Aorta (tissue), 5 donors: ENCODE measurements around the gene SCN8A. TPM values are rescaled to one million over a fixed set of nuclear protein-coding genes. Genes with fewer than 3 reads are reported as not detected.

Source experiments
- ATAC-seq: fragments of 200-7000 bp; cut with Tn5 transposase; one replicate; pipeline ENCODE4 v1.9.1; 2022; ENCODE audit warnings: moderate library complexity; ENCODE audit not compliant: low FRiP score
- DNase-seq, 2 donors: peaks; one replicate each; pipeline ENCODE4 v3.0.0-alpha.2; 2020
- H3K27ac ChIP-seq, 2 donors: one replicate each; pipeline ENCODE4 v1.5.1; 2013; ENCODE audit warnings: low read length in 2 of 2, mild to moderate bottlenecking in 2 of 2, moderate library complexity in 2 of 2, control low read depth in 1 of 2, inconsistent platforms in 1 of 2, low read depth in 1 of 2
- H3K27me3 ChIP-seq, 2 donors: one replicate each; pipeline ENCODE4 v1.6.1; 2013; ENCODE audit warnings: control low read depth in 1 of 2, low read length in 1 of 2, mild to moderate bottlenecking in 1 of 2, moderate library complexity in 1 of 2; ENCODE audit not compliant: insufficient read depth in 2 of 2, control insufficient read depth in 1 of 2
- H3K36me3 ChIP-seq, 2 donors: one replicate each; pipeline ENCODE4 v1.6.1; 2013; ENCODE audit warnings: control low read depth in 1 of 2, low read length in 1 of 2, mild to moderate bottlenecking in 1 of 2; ENCODE audit not compliant: insufficient read depth in 2 of 2, control insufficient read depth in 1 of 2
- H3K4me1 ChIP-seq, 2 donors: one replicate each; pipeline ENCODE4 v1.6.1; 2013; ENCODE audit warnings: low read length in 2 of 2, control low read depth in 1 of 2, mild to moderate bottlenecking in 1 of 2, moderate library complexity in 1 of 2; ENCODE audit not compliant: insufficient read depth in 2 of 2, control insufficient read depth in 1 of 2
- H3K4me3 ChIP-seq, 2 donors: one replicate each; pipeline ENCODE4 v1.5.1; 2013; ENCODE audit warnings: low read length in 2 of 2, control low read depth in 1 of 2, mild to moderate bottlenecking in 1 of 2
- H3K9me3 ChIP-seq: one replicate; pipeline ENCODE4 v1.6.1; 2013; ENCODE audit warnings: mild to moderate bottlenecking, low read length; ENCODE audit not compliant: control insufficient read depth
- WGBS, 2 donors: extraction: QIAGEN DNeasy Blood & Tissue Kit; methylation state at CpG; one replicate each; pipeline ENCODE4 v1.1.7; 2013; 5-methylcytosine and 5-hydroxymethylcytosine counted together
- intact Hi-C, 2 donors: fragments of 100-400 bp; cut with DNase I; formaldehyde crosslinking; loops; one replicate each; pipeline versions ENCODE4 v1.14.2 to v1.15.0; 2022
- polyA plus RNA-seq, 2 donors: library from polyadenylated mRNA; stranded (reverse); fragments of 200-250 nt; gene quantifications; one replicate each; pipeline ENCODE4 v1.2.3, GENCODE V29; 2013
- total RNA-seq, 2 donors: library from RNA; stranded (reverse); fragmentation: NEBNext Ultra II Directional; extraction: Animal tissue kit (Norgen Biotek cat#: 25700); gene quantifications; one replicate each; pipeline ENCODE4 v1.2.1, GENCODE V29; 2021
- donor health status: healthy with polysubstance abuse.
- donor health status: Bipolar disorder and iron deficiency.
- donor health status: DM: no; HTN: no; CAD: no.
- donor health status: DM: no; HTN: no; CAD: no.
- donor health status: DM: yes; HTN: yes; CAD: no.

Gene SCN8A
- total and polyA plus RNA-seq, 4 donors: under 0.01 to 0.48 (median 0.27) TPM

GRCh38 chr12:51809193-51809592, 218.2 kb downstream of the SCN8A start:
- WGBS, 2 donors: 80 to 85% methylated on average over 3 of the region's 3 CpGs
- ATAC-seq: no peak
- Histone ChIP-seq H3K4me3 (no peak overlapping the region), H3K27ac (no peak overlapping the region), H3K27me3 (no peaks in the 10 kb centered on the region), H3K4me1 (no peaks in the 10 kb centered on the region), H3K9me3 (no peaks in the 10 kb centered on the region), H3K36me3 (no peaks in the 10 kb centered on the region)
- intact Hi-C loops: no loop called here
- no peak for DNase-seq

GRCh38 chr12:51811203-51812202, 220.5 kb downstream of the SCN8A start:
- DNase-seq (no peak), ATAC-seq (no peak)
- Histone ChIP-seq H3K27ac (no peak overlapping the region), H3K36me3 (no peaks in the 10 kb centered on the region), H3K4me3 (no peak overlapping the region), H3K9me3 (no peaks in the 10 kb centered on the region), H3K27me3 (no peaks in the 10 kb centered on the region), H3K4me1 (no peaks in the 10 kb centered on the region)
- intact Hi-C loops: loop anchor here in 1 of 2 donors (10.0 kb wide), 1 partner anchor 277 kb away; no protein-coding TSS in a partner anchor
- WGBS, 2 donors: 83 to 84% methylated on average over 13 of the region's 13 CpGs

- no peak for DNase-seq
- Histone ChIP-seq H3K4me3 (no peak overlapping the region), H3K9me3 (no peaks in the 10 kb centered on the region), H3K27ac (no peak overlapping the region), H3K4me1 (no peaks in the 10 kb centered on the region), H3K27me3 (no peaks in the 10 kb centered on the region), H3K36me3 (no peaks in the 10 kb centered on the region)
- 92 to 93% methylated on average over 13 of the region's 13 CpGs for WGBS, 2 donors
- ATAC-seq: no peak
- intact Hi-C loops: loop anchor here in 1 of 2 donors (10.0 kb wide), 1 partner anchor 278 kb away; no protein-coding TSS in a partner anchor
Observed at GRCh38 chr12:51812871-51813270, 221.8 kb downstream of the SCN8A start.

GRCh38 chr12:51813931-51814310, 222.9 kb downstream of the SCN8A start:
- H3K4me1 ChIP-seq: no peaks in the 10 kb centered on the region
- H3K27ac ChIP-seq: no peak overlapping the region
- no peaks in the 10 kb centered on the region for H3K9me3 ChIP-seq
- DNase-seq: no peak
- no peaks in the 10 kb centered on the region for H3K27me3 ChIP-seq
- 16% methylated on average over 31 to 34 of the region's 34 CpGs for WGBS, 2 donors
- no peaks in the 10 kb centered on the region for H3K36me3 ChIP-seq
- peak overlapping the region in 1 of 2 donors; percentile 36 for H3K4me3 ChIP-seq
- ATAC-seq: no peak
- intact Hi-C loops: loop anchor here in 1 of 2 donors (10.0 kb wide), 1 partner anchor 279 kb away; no protein-coding TSS in a partner anchor

GRCh38 chr12:51814311-51815088, 223.5 kb downstream of the SCN8A start:
- DNase-seq (peak; percentile 87 to 92), ATAC-seq (peak; percentile 87)
- 5 to 6% methylated on average over 65 to 100 of the region's 100 CpGs for WGBS, 2 donors
- H3K9me3 ChIP-seq: no peaks in the 10 kb centered on the region
- no peak overlapping the region for H3K27ac ChIP-seq
- H3K27me3 ChIP-seq: no peaks in the 10 kb centered on the region
- H3K4me3 ChIP-seq: peak overlapping the region; percentile 9 to 36
- no peaks in the 10 kb centered on the region for H3K4me1 ChIP-seq
- H3K36me3 ChIP-seq: no peaks in the 10 kb centered on the region
- intact Hi-C loops: loop anchor here in 1 of 2 donors (10.0 kb wide), 1 partner anchor 280 kb away; no protein-coding TSS in a partner anchor

GRCh38 chr12:51815571-51815970, 224.5 kb downstream of the SCN8A start:
- Histone ChIP-seq H3K27me3 (no peaks in the 10 kb centered on the region), H3K36me3 (no peaks in the 10 kb centered on the region), H3K27ac (no peak overlapping the region), H3K4me1 (no peaks in the 10 kb centered on the region), H3K9me3 (no peaks in the 10 kb centered on the region), H3K4me3 (no peak overlapping the region)
- 93 to 94% methylated on average over 6 of the region's 6 CpGs for WGBS, 2 donors
- ATAC-seq (no peak), DNase-seq (no peak)
- intact Hi-C loops: loop anchor here in 1 of 2 donors (10.0 kb wide), 1 partner anchor 281 kb away; no protein-coding TSS in a partner anchor

GRCh38 chr12:51817027-51817953, 226.3 kb downstream of the SCN8A start:
- Histone ChIP-seq H3K36me3 (no peaks in the 10 kb centered on the region), H3K27me3 (peaks cover 0 to 3% of the 10 kb centered on the region in 2 donors), H3K27ac (no peak overlapping the region), H3K4me1 (no peaks in the 10 kb centered on the region), H3K4me3 (no peak overlapping the region), H3K9me3 (no peaks in the 10 kb centered on the region)
- WGBS, 2 donors: 91 to 93% methylated on average over 10 of the region's 10 CpGs
- ATAC-seq: no peak
- no peak for DNase-seq
- intact Hi-C loops: loop anchor here in 1 of 2 donors (10.0 kb wide), 1 partner anchor 282 kb away; no protein-coding TSS in a partner anchor
